K562 (cell line): ENCODE measurements around the gene VIM. TPM values are rescaled to one million over a fixed set of nuclear protein-coding genes. Genes with fewer than 3 reads are reported as not detected.

ENCODE experiments used
- ATAC-seq: fragments of 200-7000 bp; cut with Tn5 transposase; 3 replicates; pipeline ENCODE4 v1.9.1; 2020; ENCODE audit warnings: moderate library complexity
- BruUV-seq: library from RNA; stranded (reverse); fragments of 400-500 nt; replicated peaks from 2 replicates; lab custom pipeline; 2021; lab: Mats Ljungman, UMichigan
- CTCF ChIA-PET: fragments of 300-600 bp; formaldehyde crosslinking; extraction: SDS; loops from one replicate; lab custom pipeline; 2021; ENCODE audit warnings: low intra/inter-chr PET ratio; lab: Yijun Ruan, JAX
- POLR2A ChIA-PET: fragments of 300-600, 350-650 bp; sonication (Branson Sonifier 250); formaldehyde crosslinking; extraction: SDS; loops from one replicate; lab custom pipeline; 2021; ENCODE audit warnings: antibody characterized with exemption, inconsistent platforms; lab: Yijun Ruan, JAX
- DNase-seq, 4 experiments: peaks; one replicate each; pipeline versions ENCODE4 v3.0.0 to v3.0.0-alpha.2; 2011 to 2018; ENCODE audit warnings: low spot score in 3 of 4, mixed read lengths in 3 of 4; ENCODE audit errors: extremely low read depth in 1 of 4
- FAIRE-seq: peaks from 2 replicates; lab custom pipeline; 2011; peaks lifted over from hg19 to GRCh38; lab: Jason Lieb, UNC
- H2AFZ ChIP-seq: 2 replicates; pipeline ENCODE4 v1.6.0; 2011; ENCODE audit warnings: low read depth, low read length, control low read depth, inconsistent platforms
- H3K27ac ChIP-seq: fragments of 200-600 bp; 3 replicates; pipeline ENCODE4 v1.8.0; 2011; ENCODE audit warnings: low read depth, mild to moderate bottlenecking, control low read depth, inconsistent platforms, low read length, moderate library complexity, mixed read lengths; ENCODE audit errors: extremely low read depth
- H3K27me3 ChIP-seq, 2 experiments: fragments of 300-600 bp in 1 of 2; 2 replicates in 1 of 2; 3 replicates in 1 of 2; pipeline versions ENCODE4 v1.6.0 to v1.8.0; 2011; ENCODE audit warnings: inconsistent platforms in 2 of 2, low read length in 2 of 2, mild to moderate bottlenecking in 1 of 2, mixed read lengths in 1 of 2, moderate library complexity in 1 of 2; ENCODE audit not compliant: control insufficient read depth in 2 of 2, insufficient read depth in 2 of 2
- H3K36me3 ChIP-seq: fragments of 300-600 bp; 3 replicates; pipeline ENCODE4 v1.8.0; 2011; ENCODE audit warnings: mild to moderate bottlenecking, low read length, inconsistent platforms; ENCODE audit not compliant: control insufficient read depth, insufficient read depth
- H3K4me1 ChIP-seq, 2 experiments: fragments of 200-600 bp in 1 of 2; replicated peaks in 1 of 2; 2 replicates in 1 of 2; 3 replicates in 1 of 2; pipeline versions ENCODE4 v1.5.1 to v1.8.0; 2011; ENCODE audit warnings: inconsistent platforms in 2 of 2, low read length in 2 of 2, mild to moderate bottlenecking in 1 of 2, mixed read lengths in 1 of 2, moderate library complexity in 1 of 2; ENCODE audit not compliant: control insufficient read depth in 2 of 2, insufficient read depth in 2 of 2
- H3K4me2 ChIP-seq: 2 replicates; pipeline ENCODE4 v1.6.1; 2011; ENCODE audit warnings: low read length, control low read depth, inconsistent platforms, mixed read lengths; ENCODE audit not compliant: insufficient read depth
- H3K4me3 ChIP-seq: fragments of 200-600 bp; sonication (generic), shearing (Covaris generic); 2 replicates; pipeline ENCODE4 v1.5.1; 2016; ENCODE audit warnings: control low read depth, inconsistent platforms
- H3K79me2 ChIP-seq: fragments of 200-600 bp; 3 replicates; pipeline ENCODE4 v1.8.0; 2011; ENCODE audit warnings: low read length, inconsistent platforms; ENCODE audit not compliant: control insufficient read depth, insufficient read depth
- H3K9ac ChIP-seq, 2 experiments: 2 replicates each; pipeline versions ENCODE4 v1.6.0 to v1.6.1; 2011; ENCODE audit warnings: low read depth in 2 of 2, low read length in 2 of 2, control low read depth in 1 of 2, inconsistent platforms in 1 of 2, mild to moderate bottlenecking in 1 of 2, mixed read lengths in 1 of 2; ENCODE audit not compliant: insufficient read depth in 1 of 2
- H3K9me1 ChIP-seq: one replicate; pipeline ENCODE4 v1.6.0; 2011; ENCODE audit warnings: inconsistent platforms, mild to moderate bottlenecking, low read length, moderate library complexity; ENCODE audit not compliant: control insufficient read depth, insufficient read depth
- H3K9me3 ChIP-seq: replicated peaks from 2 replicates; pipeline ENCODE4 v1.5.1; 2011; ENCODE audit warnings: low read depth, low read length, inconsistent platforms; ENCODE audit not compliant: control insufficient read depth, insufficient read depth
- H4K20me1 ChIP-seq: replicated peaks from 2 replicates; pipeline ENCODE4 v1.6.1; 2011; ENCODE audit warnings: low read length, inconsistent platforms, mixed read lengths; ENCODE audit not compliant: control insufficient read depth, insufficient read depth
- ARID1B ChIP-seq: fragments of 450-650 bp; IDR thresholded peaks from 2 replicates; pipeline ENCODE4 v1.6.1; 2016; ENCODE audit warnings: antibody characterized with exemption, mild to moderate bottlenecking, inconsistent platforms
- CBFA2T2 ChIP-seq: fragments of 450-650 bp; conservative IDR thresholded peaks from 2 replicates; pipeline ENCODE4 v1.6.1; 2017; ENCODE audit warnings: mild to moderate bottlenecking
- CBFA2T3 ChIP-seq: fragments of 450-650 bp; IDR thresholded peaks from 2 replicates; pipeline ENCODE4 v1.6.1; 2017
- CCNT2 ChIP-seq: IDR thresholded peaks from 2 replicates; pipeline ENCODE4 v1.6.1; 2011; ENCODE audit warnings: borderline replicate concordance, low read depth, mild to moderate bottlenecking, moderate library complexity, mixed read lengths, low read length; ENCODE audit not compliant: insufficient read length; ENCODE audit errors: extremely low read depth
- CTBP1 ChIP-seq: fragments of 450-650 bp; IDR thresholded peaks from 2 replicates; pipeline ENCODE4 v1.6.1; 2016; ENCODE audit warnings: borderline replicate concordance
- CXXC5 ChIP-seq: fragments of 250-450 bp; sonication (Bioruptor Pico); IDR thresholded peaks from 2 replicates; pipeline ENCODE4 v1.8.0; 2022; ENCODE audit warnings: inconsistent platforms, mild to moderate bottlenecking, moderate library complexity
- DPF2 ChIP-seq: fragments of 450-650 bp; IDR thresholded peaks from 2 replicates; pipeline ENCODE4 v1.6.1; 2016
- GATA2 ChIP-seq: sonication (generic); formaldehyde crosslinking; IDR thresholded peaks from 2 replicates; pipeline ENCODE4 v1.4.0; 2020; ENCODE audit warnings: mild to moderate bottlenecking, missing genetic modification reagents
- L3MBTL2 ChIP-seq: fragments of 450-650 bp; IDR thresholded peaks from 2 replicates; pipeline ENCODE4 v1.6.1; 2016; ENCODE audit warnings: mild to moderate bottlenecking, moderate library complexity
- MTA2 ChIP-seq: fragments of 450-650 bp; IDR thresholded peaks from 2 replicates; pipeline ENCODE4 v1.6.1; 2016; ENCODE audit warnings: low read depth
- NBN ChIP-seq: fragments of 450-650 bp; IDR thresholded peaks from 2 replicates; pipeline ENCODE4 v1.6.1; 2016; ENCODE audit warnings: low read depth, mild to moderate bottlenecking
- PHB2 ChIP-seq: fragments of 450-650 bp; IDR thresholded peaks from 2 replicates; pipeline ENCODE4 v1.6.1; 2017; ENCODE audit warnings: low read depth
- POLR2AphosphoS5 ChIP-seq: IDR thresholded peaks from 2 replicates; pipeline ENCODE4 v1.6.1; 2011; ENCODE audit warnings: mild to moderate bottlenecking, low read depth, low read length, moderate library complexity; ENCODE audit not compliant: control insufficient read depth, insufficient read depth
- RCOR1 ChIP-seq, 2 experiments: IDR thresholded peaks; 2 replicates each; pipeline ENCODE4 v1.6.1; 2012; ENCODE audit warnings: low read depth in 2 of 2, low read length in 2 of 2, borderline replicate concordance in 1 of 2, improper control_type of control experiment in 1 of 2
- SMAD4 ChIP-seq: fragments of 250-450 bp; sonication (Bioruptor Pico); conservative IDR thresholded peaks from 2 replicates; pipeline ENCODE4 v1.8.0; 2021; ENCODE audit warnings: inconsistent platforms, mild to moderate bottlenecking, moderate library complexity
- SMARCA4 ChIP-seq: fragments of 450-650 bp; IDR thresholded peaks from 2 replicates; pipeline ENCODE4 v1.6.1; 2016
- SMARCE1 ChIP-seq: fragments of 450-650 bp; IDR thresholded peaks from 2 replicates; pipeline ENCODE4 v1.7.1; 2016; ENCODE audit warnings: mild to moderate bottlenecking
- SOX6 ChIP-seq: fragments of 450-650 bp; IDR thresholded peaks from 2 replicates; pipeline ENCODE4 v1.6.1; 2014; ENCODE audit warnings: mild to moderate bottlenecking
- STAT5A ChIP-seq: IDR thresholded peaks from 2 replicates; pipeline ENCODE4 v1.6.1; 2012; ENCODE audit warnings: low read length, inconsistent platforms, borderline replicate concordance
- TAL1 ChIP-seq: fragments of 450-650 bp; IDR thresholded peaks from 2 replicates; pipeline ENCODE4 v1.6.1; 2016; ENCODE audit warnings: mild to moderate bottlenecking
- TCF3 ChIP-seq: sonication (generic); formaldehyde crosslinking; IDR thresholded peaks from 2 replicates; pipeline ENCODE4 v1.4.0; 2020; ENCODE audit warnings: mild to moderate bottlenecking, missing genetic modification reagents
- TRIM24 ChIP-seq, 2 experiments: fragments of 450-650 bp; IDR thresholded peaks; 2 replicates each; pipeline ENCODE4 v1.6.1; 2016
- U2AF1 ChIP-seq: fragments of 200-400 bp; formaldehyde crosslinking; optimal IDR thresholded peaks from 2 replicates; pipeline ENCODE3; 2017; ENCODE audit warnings: mild to moderate bottlenecking, low read depth, low read length, moderate library complexity
- ZEB2 ChIP-seq: fragments of 450-650 bp; IDR thresholded peaks from 2 replicates; pipeline ENCODE4 v1.6.1; 2016
- ZNF445 ChIP-seq: fragments of 250-450 bp; sonication (Bioruptor Pico); IDR thresholded peaks from 2 replicates; pipeline ENCODE4 v1.4.0; 2020; ENCODE audit warnings: low read depth, mild to moderate bottlenecking, moderate library complexity
- ZNF584 ChIP-seq: fragments of 200-800 bp; sonication (Bioruptor generic); IDR thresholded peaks from 2 replicates; pipeline ENCODE4 v1.6.1; 2016; ENCODE audit warnings: low read depth, mild to moderate bottlenecking, missing genetic modification characterization, missing compliant biosample characterization
- ZNF75A ChIP-seq: fragments of 450-650 bp; formaldehyde crosslinking; IDR thresholded peaks from 2 replicates; pipeline ENCODE4 v1.4.0; 2020; ENCODE audit warnings: mild to moderate bottlenecking
- WGBS: fragments of 100-300 bp; shearing (Covaris generic); methylation state at CpG from one replicate; pipeline ENCODE4 v1.1.6; 2016; ENCODE audit warnings: low coverage, mixed read lengths; ENCODE audit not compliant: insufficient coverage; ENCODE audit errors: missing lambda C conversion rate; 5-methylcytosine and 5-hydroxymethylcytosine counted together
- in situ Hi-C: fragments of 300-500 bp; cut with MboI; formaldehyde crosslinking; loops from 4 replicates; pipeline ENCODE4 v1.15.0; 2018; ENCODE audit warnings: inconsistent platforms, mixed read lengths
- intact Hi-C: fragments of 100-400 bp; cut with micrococcal nuclease; formaldehyde crosslinking; loops from 2 replicates; pipeline ENCODE4 v1.14.2; 2022
- polyA plus RNA-seq, 8 experiments: library from polyadenylated mRNA; depleted of rRNA in 4 of 8; stranded (reverse) in 5 of 8; unstranded in 3 of 8; fragments of >200 nt; fragmentation: Nextera tagmentation in 2 of 8; fragmentation: Illumina TruSeq in 1 of 8; extraction: Ambion mirVana in 2 of 8; extraction: Trizol in 1 of 8; gene quantifications; 2 replicates each; pipeline versions ENCODE4 v1.2.1 to v1.2.3, GENCODE V29; 2011 to 2014; ENCODE audit warnings: inconsistent platforms in 1 of 8, missing spikeins in 1 of 8
- total RNA-seq, 7 experiments: library from RNA; depleted of rRNA in 6 of 7; stranded (reverse); fragments of >200 nt in 6 of 7; fragmentation: Illumina TruSeq in 2 of 7; extraction: Trizol in 2 of 7; gene quantifications; 2 replicates each; pipeline versions ENCODE4 v1.2.1 to v1.2.3, GENCODE V29; 2011 to 2021; ENCODE audit warnings: low replicate concordance in 1 of 7
- TF ChIP-seq, protein P1 (sequence below): sonication (generic); IDR thresholded peaks from 2 replicates; pipeline ENCODE4 v1.6.1; 2016

VIM gene
- total and polyA plus RNA-seq, 9 of the 15 experiments (the other 6 are each of a cell fraction or from before 2014, with no cell fraction given) = 86.0 to 621 (median 383) TPM

DNA sequence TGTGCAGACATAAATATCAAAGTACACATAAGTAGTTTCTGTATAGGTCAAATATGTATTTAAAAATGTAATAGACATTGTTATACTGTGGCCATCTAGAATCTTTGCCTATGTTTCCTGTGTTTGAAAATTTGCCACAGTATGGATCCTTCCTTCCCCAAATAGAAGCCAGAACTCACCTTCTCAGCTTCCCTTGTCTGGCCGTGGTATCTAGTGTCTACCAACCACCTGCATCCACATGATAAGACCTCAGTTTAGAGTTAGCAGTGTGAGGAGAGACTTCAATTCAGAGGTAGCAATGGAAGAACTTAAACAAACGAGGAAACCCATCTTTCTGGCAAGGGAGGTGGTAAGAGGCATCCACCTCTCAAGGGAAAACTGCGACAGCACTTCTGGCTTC lies 31.5 kb upstream of the VIM start:
- H3K9me3 ChIP-seq = no peaks in the 10 kb centered on the region
- WGBS = 0% methylated on average over 3 of the region's 3 CpGs
- DNase-seq = peak; percentile 31 to 73 (median 45)
- no TSS peak for BruUV-seq
- ChIA-PET CTCF (no interaction called here), POLR2A (interaction anchor here (0.9 to 1.5 kb wide), 4 partner anchors 9 to 180 kb away, joined by 3 to 5 read pairs (median 4); no protein-coding TSS in a partner anchor)
- ATAC-seq = peak; percentile 30
- intact Hi-C loops (no loop called here), in situ Hi-C loops (no loop called here)
- H3K9me1 ChIP-seq = no peaks in the 10 kb centered on the region
- peaks cover 6 to 22% of the 10 kb centered on the region in 2 experiments for H3K4me1 ChIP-seq
- peaks cover 28% of the 10 kb centered on the region; the same call in 2 of the 3 replicates for H3K79me2 ChIP-seq
- no peaks in the 10 kb centered on the region for H3K36me3 ChIP-seq
- no peaks in the 10 kb centered on the region for H4K20me1 ChIP-seq
- peak overlapping the region; percentile 8 to 33; a peak in 3 of 4 replicates for H3K9ac ChIP-seq
- no peak overlapping the region for H3K4me3 ChIP-seq
- peak overlapping the region; percentile 65 for H3K4me2 ChIP-seq
- FAIRE-seq = peak; percentile 74
- H3K27ac ChIP-seq = peak overlapping the region; percentile 53
- peak overlapping the region; percentile 75 for H2AFZ ChIP-seq
- H3K27me3 ChIP-seq = no peaks in the 10 kb centered on the region
- TF ChIP-seq CXXC5 (peak; percentile 44; the same call in 1 of the 2 replicates), CCNT2 (peak; percentile 1), ZEB2 (peak; percentile 65; the same call in 1 of the 2 replicates), RCOR1 (IDR thresholded peaks at IDR 0.05; ENCODE audit: borderline replicate concordance in 1 of 2, low read depth in 2 of 2, low read length in 2 of 2) (peak in 1 of 2 experiments; percentile 36; a peak in 1 of 4 replicates), ZNF584 (CRISPR knock-in tag) (no peak), TCF3 (CRISPR knock-in tag) (peak; percentile 84), TAL1 (peak; percentile 66; the same call in 1 of the 2 replicates), SMARCA4 (peak; percentile 60; the same call in 1 of the 2 replicates), NBN (0 out of 2 replicates have a peak, but pooled peaks have one; percentile 14), POLR2AphosphoS5 (peak; percentile 43; the same call in 1 of the 2 replicates), MTA2 (peak; percentile 58), ZNF75A (no peak), PHB2 (no peak), U2AF1 (no peak), DPF2 (peak; percentile 66), ARID1B (peak; percentile 88), CBFA2T3 (peak; percentile 76), STAT5A (0 out of 2 replicates have a peak, but pooled peaks have one; percentile 21), CBFA2T2 (peak; percentile 52), SMARCE1 (peak; percentile 68), GATA2 (CRISPR knock-in tag) (peak; percentile 46), L3MBTL2 (0 out of 2 replicates have a peak, but pooled peaks have one; percentile 18), SMAD4 (CRISPR knock-in tag) (peak; percentile 64), CTBP1 (peak; percentile 66; the same call in 1 of the 2 replicates), SOX6 (peak; percentile 61; the same call in 1 of the 2 replicates), TRIM24 (IDR thresholded peaks at IDR 0.05) (0 out of 4 replicates have a peak, but pooled peaks of 1 of the 2 experiments have one; percentile 20), ZNF445 (no peak)
- TF ChIP-seq, protein P1, sequence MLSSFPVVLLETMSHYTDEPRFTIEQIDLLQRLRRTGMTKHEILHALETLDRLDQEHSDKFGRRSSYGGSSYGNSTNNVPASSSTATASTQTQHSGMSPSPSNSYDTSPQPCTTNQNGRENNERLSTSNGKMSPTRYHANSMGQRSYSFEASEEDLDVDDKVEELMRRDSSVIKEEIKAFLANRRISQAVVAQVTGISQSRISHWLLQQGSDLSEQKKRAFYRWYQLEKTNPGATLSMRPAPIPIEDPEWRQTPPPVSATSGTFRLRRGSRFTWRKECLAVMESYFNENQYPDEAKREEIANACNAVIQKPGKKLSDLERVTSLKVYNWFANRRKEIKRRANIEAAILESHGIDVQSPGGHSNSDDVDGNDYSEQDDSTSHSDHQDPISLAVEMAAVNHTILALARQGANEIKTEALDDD = peak; percentile 64
